Endodermal cell (in vitro differentiated cells): ENCODE results near the gene ZBED1. TPM values are rescaled to one million over a fixed set of nuclear protein-coding genes. Genes with fewer than 3 reads are reported as not detected.
"Not testable (repeated sequence)": the region's sequence is repeated elsewhere in the genome, so short reads cannot be mapped to it uniquely, and the experiment has no call there.

Experiments
- DNase-seq: peaks from one replicate; pipeline ENCODE4 v3.0.0-alpha.2; 2017
- H3K27ac ChIP-seq: 2 replicates; pipeline ENCODE4 v1.5.1; 2013; ENCODE audit warnings: mild to moderate bottlenecking, low read depth, low read length, moderate library complexity
- H3K27me3 ChIP-seq: 2 replicates; pipeline ENCODE4 v1.6.1; 2013; ENCODE audit warnings: mild to moderate bottlenecking, low read length, moderate library complexity; ENCODE audit not compliant: insufficient read depth, control insufficient read depth, poor library complexity, severe bottlenecking
- H3K36me3 ChIP-seq: 2 replicates; pipeline ENCODE4 v1.7.0; 2013; ENCODE audit warnings: mild to moderate bottlenecking, low read length, moderate library complexity; ENCODE audit not compliant: control insufficient read depth, insufficient read depth
- H3K4me1 ChIP-seq: one replicate; pipeline ENCODE4 v1.7.0; 2013; ENCODE audit warnings: low read length; ENCODE audit not compliant: control insufficient read depth, insufficient read depth
- H3K4me3 ChIP-seq: 2 replicates; pipeline ENCODE4 v1.5.1; 2013; ENCODE audit warnings: mild to moderate bottlenecking, low read length, moderate library complexity
- H3K9ac ChIP-seq: 2 replicates; pipeline ENCODE4 v1.6.1; 2013; ENCODE audit warnings: mild to moderate bottlenecking, low read length, moderate library complexity; ENCODE audit not compliant: poor library complexity, severe bottlenecking; ENCODE audit errors: extremely low read depth
- H3K9me3 ChIP-seq: 2 replicates; pipeline ENCODE4 v1.6.1; 2013; ENCODE audit warnings: mild to moderate bottlenecking, low read length, moderate library complexity; ENCODE audit not compliant: control insufficient read depth
- H3K27ac Mint-ChIP-seq: 2 replicates; pipeline ENCODE4 v1.8.0; 2020; ENCODE audit warnings: mixed read lengths
- H3K27me3 Mint-ChIP-seq: 2 replicates; pipeline ENCODE4 v1.8.0; 2021; ENCODE audit warnings: mild to moderate bottlenecking, mixed read lengths; ENCODE audit not compliant: insufficient read depth
- H3K36me3 Mint-ChIP-seq: 2 replicates; pipeline ENCODE4 v1.8.0; 2020; ENCODE audit warnings: low read depth, mixed read lengths
- H3K4me1 Mint-ChIP-seq: 2 replicates; pipeline ENCODE4 v1.8.0; 2020; ENCODE audit warnings: mixed read lengths
- H3K4me3 Mint-ChIP-seq: 2 replicates; pipeline ENCODE4 v1.8.0; 2020; ENCODE audit warnings: mild to moderate bottlenecking, moderate library complexity, mixed read lengths
- H3K9me3 Mint-ChIP-seq: 2 replicates; pipeline ENCODE4 v1.8.0; 2020; ENCODE audit warnings: mild to moderate bottlenecking, mixed read lengths
- WGBS, 2 experiments: methylation state at CpG; one replicate each; pipeline versions ENCODE4 v1.1.5 to v1.1.7; 2013; ENCODE audit warnings: missing lambda C conversion rate in 2 of 2, mixed read lengths in 1 of 2; ENCODE audit not compliant: insufficient coverage in 1 of 2, insufficient read length in 1 of 2; 5-methylcytosine and 5-hydroxymethylcytosine counted together
- total RNA-seq, 2 donors: library from RNA; stranded (reverse); fragmentation: NEBNext Ultra II Directional in 1 of 2; extraction: Animal tissue kit (Norgen Biotek cat#: 25700) in 1 of 2; gene quantifications; 2 replicates in 1 of 2; 3 replicates in 1 of 2; pipeline ENCODE4 v1.2.1, GENCODE V29; 2021
- TF ChIP-seq, protein P1 (sequence below): fragments of 200-600 bp; sonication (generic); conservative IDR thresholded peaks from 2 replicates; pipeline ENCODE4 v1.5.0; 2021; ENCODE audit warnings: antibody characterized with exemption, mild to moderate bottlenecking

The ZBED1 gene
- total RNA-seq, 2 donors from 2014 or later = 55.8 to 71.9 TPM

DNA sequence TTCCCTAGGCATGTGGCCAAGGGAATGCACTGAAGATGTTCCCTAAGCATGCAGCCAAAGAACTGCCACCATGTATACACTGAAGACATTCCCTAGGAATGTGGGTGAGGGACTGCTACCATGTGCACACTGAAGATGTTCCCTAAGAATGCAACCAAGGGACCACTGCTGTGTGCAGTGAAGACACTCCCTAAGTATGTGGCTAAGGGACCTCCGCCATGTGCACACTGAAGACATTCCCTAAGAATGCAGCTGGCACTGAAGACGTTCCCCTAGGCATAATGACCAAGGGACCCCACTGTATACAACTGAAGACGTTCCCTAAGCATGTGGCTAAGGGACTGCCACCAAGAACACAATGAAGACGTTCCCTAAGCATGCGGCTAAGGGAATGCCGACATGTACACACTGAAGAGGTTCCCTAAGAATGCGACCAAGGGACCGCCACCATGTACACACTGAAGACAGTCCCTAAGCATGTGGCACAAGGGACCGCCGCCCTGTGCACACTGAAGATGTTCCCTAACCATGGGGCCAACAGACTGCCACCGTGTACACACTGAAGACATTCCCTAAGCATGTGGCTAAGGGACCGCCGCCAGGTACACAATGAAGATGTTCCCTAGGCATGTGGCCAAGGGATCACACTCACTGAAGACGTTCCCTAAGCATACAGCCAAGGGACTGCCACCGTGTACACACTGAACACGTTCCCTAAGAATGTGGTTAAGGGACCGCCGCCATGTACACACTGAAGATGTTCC lies 25.6 kb downstream of the ZBED1 start:
- WGBS, 2 experiments = 93 to 94% methylated on average over 17 to 18 of the region's 18 CpGs
- Mint-ChIP-seq H3K27me3 (no peaks in the 10 kb centered on the region), H3K4me3 (no peak overlapping the region), H3K9me3 (peaks cover 9% of the 10 kb centered on the region), H3K36me3 (peaks cover 18% of the 10 kb centered on the region), H3K27ac (no peak overlapping the region), H3K4me1 (no peaks in the 10 kb centered on the region)
- no peak overlapping the region for H3K4me3 ChIP-seq
- no peaks in the 10 kb centered on the region for H3K27me3 ChIP-seq
- peaks cover 25% of the 10 kb centered on the region for H3K9me3 ChIP-seq
- TF ChIP-seq, protein P1, sequence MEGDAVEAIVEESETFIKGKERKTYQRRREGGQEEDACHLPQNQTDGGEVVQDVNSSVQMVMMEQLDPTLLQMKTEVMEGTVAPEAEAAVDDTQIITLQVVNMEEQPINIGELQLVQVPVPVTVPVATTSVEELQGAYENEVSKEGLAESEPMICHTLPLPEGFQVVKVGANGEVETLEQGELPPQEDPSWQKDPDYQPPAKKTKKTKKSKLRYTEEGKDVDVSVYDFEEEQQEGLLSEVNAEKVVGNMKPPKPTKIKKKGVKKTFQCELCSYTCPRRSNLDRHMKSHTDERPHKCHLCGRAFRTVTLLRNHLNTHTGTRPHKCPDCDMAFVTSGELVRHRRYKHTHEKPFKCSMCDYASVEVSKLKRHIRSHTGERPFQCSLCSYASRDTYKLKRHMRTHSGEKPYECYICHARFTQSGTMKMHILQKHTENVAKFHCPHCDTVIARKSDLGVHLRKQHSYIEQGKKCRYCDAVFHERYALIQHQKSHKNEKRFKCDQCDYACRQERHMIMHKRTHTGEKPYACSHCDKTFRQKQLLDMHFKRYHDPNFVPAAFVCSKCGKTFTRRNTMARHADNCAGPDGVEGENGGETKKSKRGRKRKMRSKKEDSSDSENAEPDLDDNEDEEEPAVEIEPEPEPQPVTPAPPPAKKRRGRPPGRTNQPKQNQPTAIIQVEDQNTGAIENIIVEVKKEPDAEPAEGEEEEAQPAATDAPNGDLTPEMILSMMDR = no peak
- DNase-seq = peak; percentile 62
- H3K4me1 ChIP-seq = no peaks in the 10 kb centered on the region
- H3K36me3 ChIP-seq = peaks cover 3% of the 10 kb centered on the region
- no peak overlapping the region for H3K9ac ChIP-seq
- H3K27ac ChIP-seq = no peak overlapping the region

GRCh38 chrX:2474280-2474962 lies 26.4 kb downstream of the ZBED1 start:
- no peaks in the 10 kb centered on the region for H3K27me3 Mint-ChIP-seq
- peaks cover 9% of the 10 kb centered on the region for H3K9me3 Mint-ChIP-seq
- peak overlapping the region; percentile 30 for H3K27ac Mint-ChIP-seq
- Histone ChIP-seq H3K27me3 (no peaks in the 10 kb centered on the region), H3K4me1 (no peaks in the 10 kb centered on the region), H3K9ac (no peak overlapping the region), H3K27ac (no peak overlapping the region), H3K4me3 (no peak overlapping the region), H3K36me3 (no peaks in the 10 kb centered on the region), H3K9me3 (peaks cover 25% of the 10 kb centered on the region)
- 82 to 92% methylated on average over 20 of the region's 20 CpGs for WGBS, 2 experiments
- TF ChIP-seq, protein P1 = no peak
- H3K4me1 Mint-ChIP-seq = no peaks in the 10 kb centered on the region
- peak; percentile 69 for DNase-seq
- peaks cover 18% of the 10 kb centered on the region for H3K36me3 Mint-ChIP-seq
- no peak overlapping the region for H3K4me3 Mint-ChIP-seq

- H3K9me3 ChIP-seq = peaks cover 28% of the 10 kb centered on the region
- DNase-seq = peak; percentile 21
- H3K27ac Mint-ChIP-seq = peak overlapping the region; percentile 20
These were observed 27.7 kb downstream of the ZBED1 start for GRCh38 chrX:2473064-2473463.

More at GRCh38 chrX:2473064-2473463, 27.7 kb downstream of the ZBED1 start:
- not testable (repeated sequence) for H3K27me3 Mint-ChIP-seq, H3K4me3 ChIP-seq, H3K9ac ChIP-seq, H3K27ac ChIP-seq, H3K4me3 Mint-ChIP-seq, H3K4me1 ChIP-seq, H3K36me3 ChIP-seq, H3K4me1 Mint-ChIP-seq, H3K27me3 ChIP-seq
- H3K36me3 Mint-ChIP-seq = peaks cover 27% of the 10 kb centered on the region
- H3K9me3 Mint-ChIP-seq = peaks cover 23% of the 10 kb centered on the region
- 89 to 94% methylated on average over 11 to 15 of the region's 15 CpGs for WGBS, 2 experiments
